ENCODE results near the gene MSI2.
"Not testable (repeated sequence)": the region's sequence is repeated elsewhere in the genome, so short reads cannot be mapped to it uniquely, and the experiment has no call there.

MSI2 gene

GRCh38 chr17:57484826-57485565, 228.7 kb downstream of the MSI2 start:
- DNase-seq (ENCODE audit: low spot score): no peak

- DNase-seq (ENCODE audit: low spot score): no peak
Observed at GRCh38 chr17:57485566-57485865, 229.2 kb downstream of the MSI2 start.

GRCh38 chr17:57485916-57486881, 229.9 kb downstream of the MSI2 start:
- no peak for DNase-seq (ENCODE audit: low spot score)

- DNase-seq (ENCODE audit: low spot score): no peak
Observed at GRCh38 chr17:57486882-57487301, 230.6 kb downstream of the MSI2 start.

- DNase-seq (ENCODE audit: low spot score): no peak
Observed at GRCh38 chr17:57487573-57487972, 231.2 kb downstream of the MSI2 start.

- DNase-seq (ENCODE audit: low spot score): no peak
Observed at GRCh38 chr17:57488856-57489255, 232.5 kb downstream of the MSI2 start.

GRCh38 chr17:57489321-57489720, 233.0 kb downstream of the MSI2 start:
- DNase-seq (ENCODE audit: low spot score): no peak

- DNase-seq (ENCODE audit: low spot score): no peak
Observed at GRCh38 chr17:57490111-57490845, 234.0 kb downstream of the MSI2 start.

GRCh38 chr17:57490890-57491289, 234.6 kb downstream of the MSI2 start:
- no peak for DNase-seq (ENCODE audit: low spot score)

GRCh38 chr17:57493171-57493570, 236.8 kb downstream of the MSI2 start:
- DNase-seq (ENCODE audit: low spot score): no peak

GRCh38 chr17:57493625-57494024, 237.3 kb downstream of the MSI2 start:
- DNase-seq (ENCODE audit: low spot score): no peak

- DNase-seq (ENCODE audit: low spot score): no peak
Observed at GRCh38 chr17:57494443-57494842, 238.1 kb downstream of the MSI2 start.

- no peak for DNase-seq (ENCODE audit: low spot score)
Observed at GRCh38 chr17:57495771-57496170, 239.4 kb downstream of the MSI2 start.

GRCh38 chr17:57496382-57496781, 240.1 kb downstream of the MSI2 start:
- no peak for DNase-seq (ENCODE audit: low spot score)

GRCh38 chr17:57498443-57498842, 242.1 kb downstream of the MSI2 start:
- no peak for DNase-seq (ENCODE audit: low spot score)

- not testable (repeated sequence) for DNase-seq (ENCODE audit: low spot score)
Observed at GRCh38 chr17:57499221-57499620, 242.9 kb downstream of the MSI2 start.

- DNase-seq (ENCODE audit: low spot score): no peak
Observed at GRCh38 chr17:57499648-57500049, 243.3 kb downstream of the MSI2 start.

GRCh38 chr17:57501016-57501415, 244.7 kb downstream of the MSI2 start:
- no peak for DNase-seq (ENCODE audit: low spot score)

- DNase-seq (ENCODE audit: low spot score): no peak
Observed at GRCh38 chr17:57502022-57502421, 245.7 kb downstream of the MSI2 start.

- DNase-seq (ENCODE audit: low spot score): no peak
Observed at GRCh38 chr17:57502811-57503241, 246.5 kb downstream of the MSI2 start.

GRCh38 chr17:57504208-57504607, 247.9 kb downstream of the MSI2 start:
- no peak for DNase-seq (ENCODE audit: low spot score)

Data from hematopoietic multipotent progenitor cell treated with erythropoietin and hydrocortisone succinate and interleukin-3 and kit ligand, for 17 days (in vitro differentiated cells).